ENCODE results near the gene WRAP73. TPM values are rescaled to one million over a fixed set of nuclear protein-coding genes. Genes with fewer than 3 reads are reported as not detected.

Gene WRAP73
- total and polyA plus RNA-seq, 9 of the 15 experiments (the other 6 are each of a cell fraction or from before 2014, with no cell fraction given): 4.3 to 51.8 (median 30.1) TPM

DNA sequence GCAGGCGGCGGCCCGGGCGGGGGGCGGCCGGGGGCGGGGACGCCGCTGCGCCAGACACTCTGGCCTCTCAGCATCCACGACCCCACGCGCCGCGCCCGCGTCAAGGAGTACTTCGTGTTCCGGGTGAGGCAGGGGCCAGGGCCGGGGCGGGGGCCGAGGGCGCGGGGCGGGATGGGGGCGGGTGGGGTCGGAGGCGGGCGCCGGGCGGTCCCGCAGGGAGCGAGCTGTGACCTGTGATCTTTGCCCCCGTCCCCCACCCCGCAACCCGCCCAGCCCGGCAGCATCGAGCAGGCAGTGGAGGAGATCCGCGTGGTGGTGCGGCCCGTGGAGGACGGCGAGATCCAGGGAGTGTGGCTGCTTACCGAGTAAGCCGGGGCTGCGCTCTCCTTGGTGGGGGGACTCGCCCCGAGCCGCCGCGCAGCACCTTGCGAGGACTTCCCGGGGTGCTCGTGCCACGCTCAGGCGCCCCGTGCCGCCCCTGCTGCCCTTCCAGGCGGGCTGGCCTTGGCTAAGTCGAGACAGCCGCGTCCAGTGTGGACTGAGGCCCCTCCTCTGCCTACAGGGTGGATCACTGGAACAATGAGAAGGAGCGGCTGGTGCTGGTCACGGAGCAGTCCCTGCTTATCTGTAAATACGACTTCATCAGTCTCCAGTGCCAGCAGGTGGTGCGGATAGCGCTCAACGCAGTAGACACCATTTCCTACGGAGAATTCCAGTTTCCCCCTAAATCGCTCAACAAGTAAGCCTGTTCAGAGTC lies 24.6 kb downstream of the WRAP73 start (continued):
- TF ChIP-seq HNRNPLL (IDR thresholded peaks at IDR 0.05; ENCODE audit: low read depth, low read length, poor library complexity, severe bottlenecking): no peak
- TF ChIP-seq, protein P1, sequence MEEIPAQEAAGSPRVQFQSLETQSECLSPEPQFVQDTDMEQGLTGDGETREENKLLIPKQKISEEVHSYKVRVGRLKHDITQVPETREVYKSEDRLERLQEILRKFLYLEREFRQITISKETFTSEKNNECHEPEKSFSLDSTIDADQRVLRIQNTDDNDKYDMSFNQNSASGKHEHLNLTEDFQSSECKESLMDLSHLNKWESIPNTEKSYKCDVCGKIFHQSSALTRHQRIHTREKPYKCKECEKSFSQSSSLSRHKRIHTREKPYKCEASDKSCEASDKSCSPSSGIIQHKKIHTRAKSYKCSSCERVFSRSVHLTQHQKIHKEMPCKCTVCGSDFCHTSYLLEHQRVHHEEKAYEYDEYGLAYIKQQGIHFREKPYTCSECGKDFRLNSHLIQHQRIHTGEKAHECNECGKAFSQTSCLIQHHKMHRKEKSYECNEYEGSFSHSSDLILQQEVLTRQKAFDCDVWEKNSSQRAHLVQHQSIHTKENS (CRISPR knock-in tag; IDR thresholded peaks at IDR 0.05): no peak
- TF ChIP-seq, protein P2, sequence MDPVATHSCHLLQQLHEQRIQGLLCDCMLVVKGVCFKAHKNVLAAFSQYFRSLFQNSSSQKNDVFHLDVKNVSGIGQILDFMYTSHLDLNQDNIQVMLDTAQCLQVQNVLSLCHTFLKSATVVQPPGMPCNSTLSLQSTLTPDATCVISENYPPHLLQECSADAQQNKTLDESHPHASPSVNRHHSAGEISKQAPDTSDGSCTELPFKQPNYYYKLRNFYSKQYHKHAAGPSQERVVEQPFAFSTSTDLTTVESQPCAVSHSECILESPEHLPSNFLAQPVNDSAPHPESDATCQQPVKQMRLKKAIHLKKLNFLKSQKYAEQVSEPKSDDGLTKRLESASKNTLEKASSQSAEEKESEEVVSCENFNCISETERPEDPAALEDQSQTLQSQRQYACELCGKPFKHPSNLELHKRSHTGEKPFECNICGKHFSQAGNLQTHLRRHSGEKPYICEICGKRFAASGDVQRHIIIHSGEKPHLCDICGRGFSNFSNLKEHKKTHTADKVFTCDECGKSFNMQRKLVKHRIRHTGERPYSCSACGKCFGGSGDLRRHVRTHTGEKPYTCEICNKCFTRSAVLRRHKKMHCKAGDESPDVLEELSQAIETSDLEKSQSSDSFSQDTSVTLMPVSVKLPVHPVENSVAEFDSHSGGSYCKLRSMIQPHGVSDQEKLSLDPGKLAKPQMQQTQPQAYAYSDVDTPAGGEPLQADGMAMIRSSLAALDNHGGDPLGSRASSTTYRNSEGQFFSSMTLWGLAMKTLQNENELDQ (CRISPR knock-in tag; IDR thresholded peaks at IDR 0.05; ENCODE audit: borderline replicate concordance): no peak
- TF ChIP-seq CBX8 (IDR thresholded peaks at IDR 0.05; ENCODE audit: borderline replicate concordance, extremely low read depth, low read depth, low read length, poor library complexity, severe bottlenecking): no peak
- no peak for TF ChIP-seq MEF2A (IDR thresholded peaks at IDR 0.05; ENCODE audit: control insufficient read depth, low read depth, low read length)
- no peak for TF ChIP-seq IFI16 (CRISPR knock-in tag; IDR thresholded peaks at IDR 0.05)
- TF ChIP-seq ZBTB1 (CRISPR knock-in tag; IDR thresholded peaks at IDR 0.05; ENCODE audit: borderline replicate concordance, low read depth): no peak
- no peak for TF ChIP-seq ZC3H8 (IDR thresholded peaks at IDR 0.05)
- TF ChIP-seq RBFOX2 (IDR thresholded peaks at IDR 0.05; ENCODE audit: low read depth, low read length): peak; percentile 54; the same call in 1 of the 2 replicates
- no peak for TF ChIP-seq PREB (CRISPR knock-in tag; IDR thresholded peaks at IDR 0.05)
- TF ChIP-seq STAG1 (CRISPR knock-in tag; IDR thresholded peaks at IDR 0.05; ENCODE audit: borderline replicate concordance): no peak
- TF ChIP-seq ZNF175 (CRISPR knock-in tag; IDR thresholded peaks at IDR 0.05; ENCODE audit: low read depth): no peak
- TF ChIP-seq TCF7L2 (IDR thresholded peaks at IDR 0.05; ENCODE audit: low read depth, low read length): no peak
- no peak for TF ChIP-seq ZNF785 (CRISPR knock-in tag; IDR thresholded peaks at IDR 0.05)
- no peak for TF ChIP-seq RCOR1 (IDR thresholded peaks at IDR 0.05; ENCODE audit: borderline replicate concordance in 1 of 2, low read depth in 2 of 2, low read length in 2 of 2)
- TF ChIP-seq MAFF (IDR thresholded peaks at IDR 0.05; ENCODE audit: low read length): no peak
- no peak for TF ChIP-seq ZNF589 (CRISPR knock-in tag; IDR thresholded peaks at IDR 0.05; ENCODE audit: low read depth)
- no peak for TF ChIP-seq ZNF3 (CRISPR knock-in tag; IDR thresholded peaks at IDR 0.05)
- no peak for TF ChIP-seq ELF4 (CRISPR knock-in tag; IDR thresholded peaks at IDR 0.05)
- no peak for TF ChIP-seq RBM25 (IDR thresholded peaks at IDR 0.05; ENCODE audit: low read depth, low read length, severe bottlenecking)
- TF ChIP-seq KDM2B (CRISPR knock-in tag; IDR thresholded peaks at IDR 0.05): no peak
- TF ChIP-seq ZNF232 (CRISPR knock-in tag; IDR thresholded peaks at IDR 0.05): no peak
- no peak; the same call in 1 of the 2 replicates for TF ChIP-seq KLF13 (tag; IDR thresholded peaks at IDR 0.05; ENCODE audit: borderline replicate concordance, low read depth)
- TF ChIP-seq ZNF507 (tag; conservative IDR thresholded peaks at IDR 0.05): no peak
